ENCODE measurements around the gene BCAS1.

Gene BCAS1

DNA sequence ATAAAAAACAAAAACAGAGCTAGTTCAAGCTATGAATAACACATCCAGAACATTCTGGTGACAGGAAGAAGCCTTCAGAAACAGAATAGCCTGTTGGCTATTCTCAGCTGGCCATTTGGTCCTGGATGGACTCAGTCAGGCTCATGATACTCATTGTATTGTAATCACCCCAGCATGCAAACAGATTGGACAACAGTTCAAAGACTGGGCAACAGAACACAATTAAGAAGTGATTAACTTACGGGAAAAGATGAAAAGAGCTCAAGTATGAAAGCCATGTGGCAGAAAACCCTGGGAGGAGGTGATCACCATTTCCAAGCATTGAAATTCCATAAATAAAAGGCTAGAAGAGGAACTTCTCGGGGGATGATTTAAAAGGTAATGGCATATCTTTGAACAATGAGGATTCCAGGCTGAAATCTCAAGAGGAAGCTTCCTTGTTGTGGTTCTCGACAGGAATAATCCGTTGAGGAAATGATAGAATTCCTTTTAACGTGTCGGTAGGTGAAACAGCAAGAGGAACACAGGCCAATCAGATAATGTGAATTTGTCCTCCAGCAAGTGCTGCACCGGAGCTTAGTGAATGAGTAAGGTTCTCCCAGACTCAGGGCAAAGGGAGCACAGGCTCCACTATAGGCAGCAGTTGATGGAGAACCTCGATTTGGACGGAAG is 172.4 kb downstream of the BCAS1 start:
- TF ChIP-seq YY1 (IDR thresholded peaks at IDR 0.05; ENCODE audit: low read depth) (no peak), FOXM1 (IDR thresholded peaks at IDR 0.05; ENCODE audit: borderline replicate concordance, low read depth) (no peak), RAD21 (IDR thresholded peaks at IDR 0.05; ENCODE audit: low read depth) (no peak), CREB1 (IDR thresholded peaks at IDR 0.05; ENCODE audit: low read depth) (no peak), TCF12 (IDR thresholded peaks at IDR 0.05; ENCODE audit: low read depth) (no peak), EGR1 (IDR thresholded peaks at IDR 0.05) (no peak), NFIC (IDR thresholded peaks at IDR 0.05) (no peak), TAF1 (IDR thresholded peaks at IDR 0.05; ENCODE audit: low read depth) (no peak), TEAD4 (IDR thresholded peaks at IDR 0.05) (no peak), ZBTB7A (IDR thresholded peaks at IDR 0.05; ENCODE audit: low read depth) (no peak), CEBPB (IDR thresholded peaks at IDR 0.05) (no peak), EP300 (IDR thresholded peaks at IDR 0.05; ENCODE audit: borderline replicate concordance) (no peak)
- TF ChIP-seq, protein P1, sequence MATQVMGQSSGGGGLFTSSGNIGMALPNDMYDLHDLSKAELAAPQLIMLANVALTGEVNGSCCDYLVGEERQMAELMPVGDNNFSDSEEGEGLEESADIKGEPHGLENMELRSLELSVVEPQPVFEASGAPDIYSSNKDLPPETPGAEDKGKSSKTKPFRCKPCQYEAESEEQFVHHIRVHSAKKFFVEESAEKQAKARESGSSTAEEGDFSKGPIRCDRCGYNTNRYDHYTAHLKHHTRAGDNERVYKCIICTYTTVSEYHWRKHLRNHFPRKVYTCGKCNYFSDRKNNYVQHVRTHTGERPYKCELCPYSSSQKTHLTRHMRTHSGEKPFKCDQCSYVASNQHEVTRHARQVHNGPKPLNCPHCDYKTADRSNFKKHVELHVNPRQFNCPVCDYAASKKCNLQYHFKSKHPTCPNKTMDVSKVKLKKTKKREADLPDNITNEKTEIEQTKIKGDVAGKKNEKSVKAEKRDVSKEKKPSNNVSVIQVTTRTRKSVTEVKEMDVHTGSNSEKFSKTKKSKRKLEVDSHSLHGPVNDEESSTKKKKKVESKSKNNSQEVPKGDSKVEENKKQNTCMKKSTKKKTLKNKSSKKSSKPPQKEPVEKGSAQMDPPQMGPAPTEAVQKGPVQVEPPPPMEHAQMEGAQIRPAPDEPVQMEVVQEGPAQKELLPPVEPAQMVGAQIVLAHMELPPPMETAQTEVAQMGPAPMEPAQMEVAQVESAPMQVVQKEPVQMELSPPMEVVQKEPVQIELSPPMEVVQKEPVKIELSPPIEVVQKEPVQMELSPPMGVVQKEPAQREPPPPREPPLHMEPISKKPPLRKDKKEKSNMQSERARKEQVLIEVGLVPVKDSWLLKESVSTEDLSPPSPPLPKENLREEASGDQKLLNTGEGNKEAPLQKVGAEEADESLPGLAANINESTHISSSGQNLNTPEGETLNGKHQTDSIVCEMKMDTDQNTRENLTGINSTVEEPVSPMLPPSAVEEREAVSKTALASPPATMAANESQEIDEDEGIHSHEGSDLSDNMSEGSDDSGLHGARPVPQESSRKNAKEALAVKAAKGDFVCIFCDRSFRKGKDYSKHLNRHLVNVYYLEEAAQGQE (IDR thresholded peaks at IDR 0.05; ENCODE audit: low read depth): no peak
- TF ChIP-seq, protein P2, sequence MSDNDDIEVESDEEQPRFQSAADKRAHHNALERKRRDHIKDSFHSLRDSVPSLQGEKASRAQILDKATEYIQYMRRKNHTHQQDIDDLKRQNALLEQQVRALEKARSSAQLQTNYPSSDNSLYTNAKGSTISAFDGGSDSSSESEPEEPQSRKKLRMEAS (IDR thresholded peaks at IDR 0.05): no peak
- TF ChIP-seq, protein P3, sequence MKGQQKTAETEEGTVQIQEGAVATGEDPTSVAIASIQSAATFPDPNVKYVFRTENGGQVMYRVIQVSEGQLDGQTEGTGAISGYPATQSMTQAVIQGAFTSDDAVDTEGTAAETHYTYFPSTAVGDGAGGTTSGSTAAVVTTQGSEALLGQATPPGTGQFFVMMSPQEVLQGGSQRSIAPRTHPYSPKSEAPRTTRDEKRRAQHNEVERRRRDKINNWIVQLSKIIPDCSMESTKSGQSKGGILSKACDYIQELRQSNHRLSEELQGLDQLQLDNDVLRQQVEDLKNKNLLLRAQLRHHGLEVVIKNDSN (IDR thresholded peaks at IDR 0.05): no peak

DNA sequence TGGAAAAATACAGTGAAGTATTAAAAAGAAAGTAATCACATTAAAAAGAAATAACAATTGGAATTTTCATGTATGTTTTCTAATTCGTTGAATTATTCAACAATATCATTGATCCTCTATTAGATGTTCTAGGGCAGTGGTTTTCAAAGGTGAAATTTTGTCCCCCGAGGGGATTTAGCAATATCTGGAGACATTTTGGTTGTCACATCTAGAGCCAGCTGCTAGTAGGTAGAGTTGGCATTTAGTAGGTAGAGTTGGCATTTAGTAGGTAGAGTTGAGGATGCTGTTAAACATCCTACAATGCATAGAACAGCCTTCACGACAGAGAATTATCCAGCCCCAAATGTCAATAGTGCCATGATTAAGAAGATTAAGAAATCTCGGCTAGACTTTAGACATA is 173.7 kb downstream of the BCAS1 start:
- TF ChIP-seq, protein P2 (IDR thresholded peaks at IDR 0.05): no peak
- TF ChIP-seq EP300 (IDR thresholded peaks at IDR 0.05; ENCODE audit: borderline replicate concordance) (no peak), CREB1 (IDR thresholded peaks at IDR 0.05; ENCODE audit: low read depth) (no peak), TEAD4 (IDR thresholded peaks at IDR 0.05) (no peak), TAF1 (IDR thresholded peaks at IDR 0.05; ENCODE audit: low read depth) (no peak), FOXM1 (IDR thresholded peaks at IDR 0.05; ENCODE audit: borderline replicate concordance, low read depth) (no peak), YY1 (IDR thresholded peaks at IDR 0.05; ENCODE audit: low read depth) (no peak), EGR1 (IDR thresholded peaks at IDR 0.05) (no peak), RAD21 (IDR thresholded peaks at IDR 0.05; ENCODE audit: low read depth) (no peak), CEBPB (IDR thresholded peaks at IDR 0.05) (no peak), ZBTB7A (IDR thresholded peaks at IDR 0.05; ENCODE audit: low read depth) (no peak), TCF12 (IDR thresholded peaks at IDR 0.05; ENCODE audit: low read depth) (no peak), NFIC (IDR thresholded peaks at IDR 0.05) (no peak)
- TF ChIP-seq, protein P1 (IDR thresholded peaks at IDR 0.05; ENCODE audit: low read depth): no peak
- TF ChIP-seq, protein P3 (IDR thresholded peaks at IDR 0.05): no peak

DNA sequence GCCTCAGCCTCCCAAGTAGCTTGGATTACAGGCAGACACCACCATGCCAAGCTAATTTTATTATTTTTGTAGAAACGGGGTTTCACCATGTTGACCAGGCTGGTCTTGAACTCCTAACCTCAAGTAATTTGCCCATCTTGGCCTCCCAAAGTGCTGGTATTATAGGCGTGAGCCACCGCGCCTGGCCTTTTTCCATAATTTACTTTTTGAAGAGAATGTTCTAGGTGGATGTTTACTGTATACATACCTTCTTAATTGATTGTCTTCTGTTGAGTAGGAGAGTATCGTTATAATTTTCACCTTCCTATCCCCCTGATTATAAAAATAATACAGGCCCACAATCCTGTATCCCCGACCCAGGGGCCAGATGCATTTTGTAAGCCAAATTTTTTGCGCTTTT is 174.4 kb downstream of the BCAS1 start:
- TF ChIP-seq, protein P1 (IDR thresholded peaks at IDR 0.05; ENCODE audit: low read depth): no peak
- TF ChIP-seq, protein P2 (IDR thresholded peaks at IDR 0.05): no peak
- TF ChIP-seq TAF1 (IDR thresholded peaks at IDR 0.05; ENCODE audit: low read depth) (no peak), YY1 (IDR thresholded peaks at IDR 0.05; ENCODE audit: low read depth) (no peak), FOXM1 (IDR thresholded peaks at IDR 0.05; ENCODE audit: borderline replicate concordance, low read depth) (no peak), RAD21 (IDR thresholded peaks at IDR 0.05; ENCODE audit: low read depth) (no peak), EP300 (IDR thresholded peaks at IDR 0.05; ENCODE audit: borderline replicate concordance) (no peak), ZBTB7A (IDR thresholded peaks at IDR 0.05; ENCODE audit: low read depth) (no peak), CREB1 (IDR thresholded peaks at IDR 0.05; ENCODE audit: low read depth) (no peak), NFIC (IDR thresholded peaks at IDR 0.05) (no peak), CEBPB (IDR thresholded peaks at IDR 0.05) (no peak), EGR1 (IDR thresholded peaks at IDR 0.05) (no peak), TEAD4 (IDR thresholded peaks at IDR 0.05) (no peak), TCF12 (IDR thresholded peaks at IDR 0.05; ENCODE audit: low read depth) (no peak)
- TF ChIP-seq, protein P3 (IDR thresholded peaks at IDR 0.05): no peak
